NCI-H345 treated with DMSO at 0.1 percent for 48 hours (cell line): ENCODE measurements around the gene ADCY5.
A peak's percentile ranks its signal among the peaks of the same experiment; 100 is the strongest.
"Not testable (repeated sequence)": the region's sequence is repeated elsewhere in the genome, so short reads cannot be mapped to it uniquely, and the experiment has no call there.

Experiments used
- DNase-seq: peaks from one replicate; lab custom pipeline; 2025; ENCODE audit not compliant: unreplicated experiment; lab: John Stamatoyannopoulos, UW

ADCY5 gene

DNA sequence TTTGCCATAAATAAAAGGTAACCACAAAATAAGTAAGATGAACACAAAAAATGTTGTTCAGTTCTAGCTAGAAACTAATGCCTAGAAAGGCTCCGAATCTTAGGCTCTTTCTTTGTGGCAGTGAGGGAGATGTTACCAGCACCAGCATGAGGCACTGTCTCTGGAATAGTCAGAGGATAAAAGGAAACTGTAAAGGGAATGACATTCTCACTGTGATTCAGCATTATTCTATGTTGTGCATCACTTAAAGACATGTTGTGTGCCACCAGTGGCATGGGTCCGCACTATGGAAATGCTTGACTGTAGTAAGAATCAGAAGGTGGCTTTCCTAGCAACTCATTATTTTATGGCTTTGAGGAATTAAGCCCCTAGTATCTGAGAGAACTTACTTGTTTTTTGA is 176.3 kb downstream of the ADCY5 start:
- no peak for DNase-seq

- no peak for DNase-seq
These were observed 177.3 kb downstream of the ADCY5 start for GRCh38 chr3:123271466-123272159.

DNA sequence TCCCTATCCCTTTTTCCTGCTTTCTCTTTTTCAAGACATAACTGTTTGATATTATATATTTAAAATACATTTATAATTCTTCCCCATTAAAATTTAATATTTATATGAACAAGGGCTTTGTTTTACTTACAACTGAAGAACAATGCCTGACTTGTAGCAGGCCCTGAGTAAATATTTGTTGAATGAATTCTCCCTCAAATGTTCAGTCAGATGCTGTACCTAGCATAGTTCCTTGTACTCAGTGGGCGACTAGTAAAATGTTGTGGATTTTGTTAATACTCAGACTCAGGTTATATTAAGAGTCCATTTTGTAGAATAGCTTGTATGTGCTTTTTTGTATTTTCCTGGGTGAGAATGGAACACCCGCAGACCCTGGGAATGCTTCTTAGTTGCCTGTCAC is 178.1 kb downstream of the ADCY5 start:
- DNase-seq: no peak

GRCh38 chr3:123267821-123268220 is 181.1 kb downstream of the ADCY5 start:
- DNase-seq: no peak

DNA sequence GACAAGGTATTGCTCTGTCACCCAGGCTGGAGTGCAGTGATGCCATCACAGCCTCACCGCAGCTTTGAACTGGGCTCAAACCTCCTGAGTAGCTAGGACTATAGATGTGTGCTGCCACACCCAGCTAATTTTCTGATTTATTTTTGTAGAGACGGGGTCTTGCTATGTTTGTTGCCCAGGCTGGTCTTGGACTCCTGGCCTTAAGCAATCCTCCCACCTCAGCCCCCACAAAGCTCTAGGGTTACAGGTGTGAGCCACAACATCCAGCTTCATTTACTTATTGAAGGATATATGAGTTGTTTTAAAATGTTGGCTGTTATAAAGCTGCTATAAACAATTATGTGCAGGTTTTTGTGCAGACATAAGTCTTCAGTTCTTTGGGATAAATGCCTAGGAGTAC is 184.9 kb downstream of the ADCY5 start:
- no peak for DNase-seq

GRCh38 chr3:123262868-123263267 is 186.0 kb downstream of the ADCY5 start:
- no peak for DNase-seq

DNA sequence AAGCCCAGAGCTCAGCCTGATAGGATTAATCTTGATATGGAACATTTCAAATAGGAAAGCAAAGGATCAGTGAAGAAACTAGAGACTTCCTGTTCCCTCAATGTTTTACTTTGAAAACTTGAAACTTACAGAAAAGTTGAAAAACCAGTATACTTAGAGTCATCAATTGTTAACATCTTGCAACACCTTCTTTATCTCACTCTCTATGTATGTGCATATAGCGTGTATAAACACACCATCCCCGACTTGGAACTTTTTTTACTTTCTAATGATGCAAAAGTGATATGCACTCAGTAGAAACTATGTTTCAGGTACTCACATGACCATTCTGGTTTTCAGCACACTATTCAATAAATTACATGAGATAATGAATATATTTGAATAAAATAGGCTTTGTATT is 186.7 kb downstream of the ADCY5 start:
- DNase-seq: no peak

GRCh38 chr3:123261666-123262065 is 187.2 kb downstream of the ADCY5 start:
- no peak for DNase-seq

DNA sequence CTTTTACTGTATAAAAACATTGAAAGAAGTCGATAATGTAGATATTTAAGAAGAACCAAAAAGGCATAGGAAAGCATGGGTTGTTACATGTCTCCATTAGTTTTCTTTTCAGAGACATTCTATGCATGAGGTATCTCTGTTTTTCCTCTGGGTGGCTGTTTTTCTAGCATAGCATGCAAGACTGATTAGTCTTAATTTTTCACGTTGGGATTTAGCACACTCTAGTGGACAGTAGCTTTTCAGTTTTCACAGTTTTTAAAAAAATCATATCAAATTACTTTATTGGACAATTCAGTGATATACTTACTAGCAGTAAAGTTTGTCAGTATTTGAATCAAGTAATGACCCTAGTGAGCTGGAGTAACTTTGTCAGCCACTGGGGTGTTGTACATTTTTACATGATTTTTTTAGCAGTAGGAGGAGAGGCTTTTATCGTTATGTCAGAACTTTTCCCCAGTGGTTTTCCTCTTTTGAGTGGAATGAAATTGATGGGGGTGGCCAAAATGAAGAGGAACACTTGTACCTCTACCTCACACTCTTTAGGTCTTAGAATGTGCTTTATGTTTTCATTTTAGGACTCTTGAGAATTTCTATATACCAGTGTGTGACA is 190.0 kb downstream of the ADCY5 start:
- DNase-seq: peak; percentile 5

DNA sequence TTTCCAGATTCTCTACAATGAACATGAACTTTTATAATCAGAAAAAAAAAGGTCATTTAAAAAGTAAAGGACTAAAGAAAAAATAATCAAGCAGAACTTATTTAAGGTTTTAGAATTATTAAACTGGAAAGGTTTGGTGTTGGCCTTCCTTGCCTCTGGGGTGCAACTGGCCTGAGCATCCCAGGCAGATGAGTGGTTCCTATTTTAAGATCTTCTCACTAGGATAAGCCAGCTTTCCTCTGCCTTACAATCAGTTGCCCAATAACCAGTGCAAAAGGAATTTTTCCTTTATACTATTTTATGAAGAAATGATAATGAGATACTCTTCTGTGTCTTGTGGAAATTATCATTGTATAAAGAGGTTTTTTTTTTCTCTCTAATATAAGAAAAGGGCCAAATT is 190.5 kb downstream of the ADCY5 start:
- DNase-seq: no peak

- no peak for DNase-seq
These were observed 192.6 kb downstream of the ADCY5 start for GRCh38 chr3:123256256-123256655.

DNA sequence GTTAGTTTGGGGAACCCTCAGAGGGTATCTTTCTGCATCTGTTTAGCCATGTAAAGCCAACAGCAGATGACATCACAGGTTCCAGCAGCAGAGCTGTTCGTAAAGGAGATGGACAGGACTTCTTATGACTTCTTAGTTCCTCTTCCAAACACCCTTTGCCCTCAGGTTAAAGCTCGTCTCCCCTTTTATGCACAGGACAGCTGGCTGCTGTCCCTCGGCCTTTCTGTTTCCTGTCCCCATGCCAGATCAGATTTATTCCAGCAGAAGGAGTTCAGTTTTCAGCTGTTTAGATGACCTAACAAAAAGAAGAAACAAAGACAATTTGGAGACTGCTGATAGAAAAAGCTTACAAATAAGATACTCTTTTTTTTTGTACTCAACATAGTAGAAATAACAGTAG is 202.0 kb downstream of the ADCY5 start:
- no peak for DNase-seq

- no peak for DNase-seq
These were observed 204.8 kb downstream of the ADCY5 start for GRCh38 chr3:123244128-123244527.

- DNase-seq: no peak
These were observed 209.1 kb downstream of the ADCY5 start for GRCh38 chr3:123239756-123240155.

- not testable (repeated sequence) for DNase-seq
These were observed 209.7 kb downstream of the ADCY5 start for GRCh38 chr3:123239186-123239585.

GRCh38 chr3:123236902-123237301 is 212.0 kb downstream of the ADCY5 start:
- no peak for DNase-seq
